ENCODE measurements around the gene FUNDC2. TPM values are rescaled to one million over a fixed set of nuclear protein-coding genes. Genes with fewer than 3 reads are reported as not detected.

Gene FUNDC2
- polyA plus RNA-seq, 2 of the 4 experiments (the other 2 are of a cell fraction) = 63.5 to 159 TPM

DNA sequence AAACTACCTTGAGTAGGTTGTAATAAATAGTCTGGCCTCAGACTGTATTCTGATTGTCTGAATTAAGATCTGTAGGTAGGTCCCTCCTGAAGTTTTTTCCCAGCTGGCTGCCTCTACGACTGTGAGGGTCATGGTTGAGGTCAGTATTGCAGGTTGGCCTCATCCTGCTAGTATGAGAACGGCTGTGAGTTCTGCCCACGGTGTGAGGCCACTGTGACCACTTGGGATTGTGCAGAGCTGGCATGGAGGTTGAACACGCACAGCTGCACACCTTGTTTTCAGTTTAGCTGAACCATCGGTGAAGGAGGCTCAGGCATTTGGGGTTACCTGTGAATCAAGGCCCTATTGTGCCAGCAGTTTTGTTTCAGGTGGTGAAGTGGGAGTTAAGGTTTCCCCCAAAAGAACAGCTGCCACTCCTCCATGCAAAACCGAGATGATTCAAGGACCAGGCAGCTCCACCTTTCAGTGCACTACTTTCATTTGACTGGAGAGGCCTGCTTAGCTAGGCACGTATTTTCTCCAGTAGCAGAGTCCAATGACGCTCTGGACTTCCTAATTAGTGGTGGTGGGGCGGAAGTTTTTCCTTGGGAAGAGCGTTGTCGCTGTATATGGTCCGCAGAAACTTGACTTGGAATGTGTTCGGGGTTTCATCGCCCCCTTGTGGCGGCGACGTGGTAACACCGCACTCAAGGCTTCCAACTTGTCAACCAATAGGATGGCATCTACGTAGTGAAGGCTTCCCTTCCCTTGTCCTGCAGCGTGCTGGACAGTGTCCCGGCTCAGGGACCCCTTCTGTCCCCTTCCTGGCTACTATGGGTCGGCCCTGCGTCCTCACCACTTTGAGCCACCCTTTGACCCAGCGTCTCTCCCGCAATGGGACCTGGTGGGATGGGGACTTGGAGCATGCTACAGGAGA, 30.5 kb downstream of the FUNDC2 start:
- whole genome bisulfite sequencing (ENCODE audit: missing lambda C conversion rate) = 14% methylated on average over 19 of the region's 25 CpGs
- FAIRE-seq (peak; percentile 99), DNase-seq (ENCODE audit: low read depth in 1 of 2, low spot score in 1 of 2) (peak; percentile 43 to 82), ATAC-seq (peak; percentile 93 to 97)
- Histone ChIP-seq H3K27ac (peak overlapping the region; percentile 8 to 69; a peak in 3 of 6 replicates), H3K4me2 (peak overlapping the region; percentile 72), H3K4me1 (peaks cover 27% of the 10 kb centered on the region), H3K4me3 (peak overlapping the region; percentile 25; the same call in 1 of the 3 replicates), H3K9me3 (no peaks in the 10 kb centered on the region)
- ChIA-PET CTCF (interaction anchor here (0.7 to 4.2 kb wide), 19 partner anchors 11 to 139 kb away, joined by 3 to 35 read pairs (median 5); partner anchors contain the start of genes CMC4, F8, FUNDC2 and MTCP1), POLR2A (interaction anchor here (2.2 kb wide), 1 partner anchor 30 kb away, joined by 7 read pairs; the partner anchor contains the start of gene FUNDC2)
- TF ChIP-seq SREBF2 (IDR thresholded peaks at IDR 0.05) = no peak
- no peak for TF ChIP-seq CBX8 (IDR thresholded peaks at IDR 0.05)
- peak; percentile 78 for TF ChIP-seq SMC3 (IDR thresholded peaks at IDR 0.05)
- TF ChIP-seq, protein P1, sequence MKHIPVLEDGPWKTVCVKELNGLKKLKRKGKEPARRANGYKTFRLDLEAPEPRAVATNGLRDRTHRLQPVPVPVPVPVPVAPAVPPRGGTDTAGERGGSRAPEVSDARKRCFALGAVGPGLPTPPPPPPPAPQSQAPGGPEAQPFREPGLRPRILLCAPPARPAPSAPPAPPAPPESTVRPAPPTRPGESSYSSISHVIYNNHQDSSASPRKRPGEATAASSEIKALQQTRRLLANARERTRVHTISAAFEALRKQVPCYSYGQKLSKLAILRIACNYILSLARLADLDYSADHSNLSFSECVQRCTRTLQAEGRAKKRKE (CRISPR knock-in tag; IDR thresholded peaks at IDR 0.05; ENCODE audit: low read depth) = no peak
- TF ChIP-seq JUN (IDR thresholded peaks at IDR 0.05) = no peak
- TF ChIP-seq, protein P2, sequence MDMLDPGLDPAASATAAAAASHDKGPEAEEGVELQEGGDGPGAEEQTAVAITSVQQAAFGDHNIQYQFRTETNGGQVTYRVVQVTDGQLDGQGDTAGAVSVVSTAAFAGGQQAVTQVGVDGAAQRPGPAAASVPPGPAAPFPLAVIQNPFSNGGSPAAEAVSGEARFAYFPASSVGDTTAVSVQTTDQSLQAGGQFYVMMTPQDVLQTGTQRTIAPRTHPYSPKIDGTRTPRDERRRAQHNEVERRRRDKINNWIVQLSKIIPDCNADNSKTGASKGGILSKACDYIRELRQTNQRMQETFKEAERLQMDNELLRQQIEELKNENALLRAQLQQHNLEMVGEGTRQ (IDR thresholded peaks at IDR 0.05) = no peak
- TF ChIP-seq CBX2 (IDR thresholded peaks at IDR 0.05; ENCODE audit: borderline replicate concordance, low read depth) = no peak
- TF ChIP-seq, protein P3, sequence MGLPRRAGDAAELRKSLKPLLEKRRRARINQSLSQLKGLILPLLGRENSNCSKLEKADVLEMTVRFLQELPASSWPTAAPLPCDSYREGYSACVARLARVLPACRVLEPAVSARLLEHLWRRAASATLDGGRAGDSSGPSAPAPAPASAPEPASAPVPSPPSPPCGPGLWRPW (IDR thresholded peaks at IDR 0.05) = no peak
- TF ChIP-seq ZNF302 (CRISPR knock-in tag; IDR thresholded peaks at IDR 0.05) = no peak
- TF ChIP-seq CHD2 (IDR thresholded peaks at IDR 0.05; ENCODE audit: low read length, partially characterized antibody) = no peak
- no peak for TF ChIP-seq KDM1A (IDR thresholded peaks at IDR 0.05; ENCODE audit: low read depth)
- TF ChIP-seq RAD21 (conservative IDR thresholded peaks at IDR 0.05 in 1 of 2, IDR thresholded peaks at IDR 0.05 in 1 of 2) = peak; percentile 69 to 71; a peak in 4 of 5 replicates
- TF ChIP-seq, protein P4, sequence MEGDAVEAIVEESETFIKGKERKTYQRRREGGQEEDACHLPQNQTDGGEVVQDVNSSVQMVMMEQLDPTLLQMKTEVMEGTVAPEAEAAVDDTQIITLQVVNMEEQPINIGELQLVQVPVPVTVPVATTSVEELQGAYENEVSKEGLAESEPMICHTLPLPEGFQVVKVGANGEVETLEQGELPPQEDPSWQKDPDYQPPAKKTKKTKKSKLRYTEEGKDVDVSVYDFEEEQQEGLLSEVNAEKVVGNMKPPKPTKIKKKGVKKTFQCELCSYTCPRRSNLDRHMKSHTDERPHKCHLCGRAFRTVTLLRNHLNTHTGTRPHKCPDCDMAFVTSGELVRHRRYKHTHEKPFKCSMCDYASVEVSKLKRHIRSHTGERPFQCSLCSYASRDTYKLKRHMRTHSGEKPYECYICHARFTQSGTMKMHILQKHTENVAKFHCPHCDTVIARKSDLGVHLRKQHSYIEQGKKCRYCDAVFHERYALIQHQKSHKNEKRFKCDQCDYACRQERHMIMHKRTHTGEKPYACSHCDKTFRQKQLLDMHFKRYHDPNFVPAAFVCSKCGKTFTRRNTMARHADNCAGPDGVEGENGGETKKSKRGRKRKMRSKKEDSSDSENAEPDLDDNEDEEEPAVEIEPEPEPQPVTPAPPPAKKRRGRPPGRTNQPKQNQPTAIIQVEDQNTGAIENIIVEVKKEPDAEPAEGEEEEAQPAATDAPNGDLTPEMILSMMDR (IDR thresholded peaks at IDR 0.05) = peak; percentile 77
- TF ChIP-seq HOXA7 (CRISPR knock-in tag; IDR thresholded peaks at IDR 0.05) = no peak
- TF ChIP-seq, protein P5, sequence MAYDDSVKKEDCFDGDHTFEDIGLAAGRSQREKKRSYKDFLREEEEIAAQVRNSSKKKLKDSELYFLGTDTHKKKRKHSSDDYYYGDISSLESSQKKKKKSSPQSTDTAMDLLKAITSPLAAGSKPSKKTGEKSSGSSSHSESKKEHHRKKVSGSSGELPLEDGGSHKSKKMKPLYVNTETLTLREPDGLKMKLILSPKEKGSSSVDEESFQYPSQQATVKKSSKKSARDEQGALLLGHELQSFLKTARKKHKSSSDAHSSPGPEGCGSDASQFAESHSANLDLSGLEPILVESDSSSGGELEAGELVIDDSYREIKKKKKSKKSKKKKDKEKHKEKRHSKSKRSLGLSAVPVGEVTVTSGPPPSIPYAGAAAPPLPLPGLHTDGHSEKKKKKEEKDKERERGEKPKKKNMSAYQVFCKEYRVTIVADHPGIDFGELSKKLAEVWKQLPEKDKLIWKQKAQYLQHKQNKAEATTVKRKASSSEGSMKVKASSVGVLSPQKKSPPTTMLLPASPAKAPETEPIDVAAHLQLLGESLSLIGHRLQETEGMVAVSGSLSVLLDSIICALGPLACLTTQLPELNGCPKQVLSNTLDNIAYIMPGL (CRISPR knock-in tag; IDR thresholded peaks at IDR 0.05; ENCODE audit: borderline replicate concordance) = no peak
- TF ChIP-seq, protein P6, sequence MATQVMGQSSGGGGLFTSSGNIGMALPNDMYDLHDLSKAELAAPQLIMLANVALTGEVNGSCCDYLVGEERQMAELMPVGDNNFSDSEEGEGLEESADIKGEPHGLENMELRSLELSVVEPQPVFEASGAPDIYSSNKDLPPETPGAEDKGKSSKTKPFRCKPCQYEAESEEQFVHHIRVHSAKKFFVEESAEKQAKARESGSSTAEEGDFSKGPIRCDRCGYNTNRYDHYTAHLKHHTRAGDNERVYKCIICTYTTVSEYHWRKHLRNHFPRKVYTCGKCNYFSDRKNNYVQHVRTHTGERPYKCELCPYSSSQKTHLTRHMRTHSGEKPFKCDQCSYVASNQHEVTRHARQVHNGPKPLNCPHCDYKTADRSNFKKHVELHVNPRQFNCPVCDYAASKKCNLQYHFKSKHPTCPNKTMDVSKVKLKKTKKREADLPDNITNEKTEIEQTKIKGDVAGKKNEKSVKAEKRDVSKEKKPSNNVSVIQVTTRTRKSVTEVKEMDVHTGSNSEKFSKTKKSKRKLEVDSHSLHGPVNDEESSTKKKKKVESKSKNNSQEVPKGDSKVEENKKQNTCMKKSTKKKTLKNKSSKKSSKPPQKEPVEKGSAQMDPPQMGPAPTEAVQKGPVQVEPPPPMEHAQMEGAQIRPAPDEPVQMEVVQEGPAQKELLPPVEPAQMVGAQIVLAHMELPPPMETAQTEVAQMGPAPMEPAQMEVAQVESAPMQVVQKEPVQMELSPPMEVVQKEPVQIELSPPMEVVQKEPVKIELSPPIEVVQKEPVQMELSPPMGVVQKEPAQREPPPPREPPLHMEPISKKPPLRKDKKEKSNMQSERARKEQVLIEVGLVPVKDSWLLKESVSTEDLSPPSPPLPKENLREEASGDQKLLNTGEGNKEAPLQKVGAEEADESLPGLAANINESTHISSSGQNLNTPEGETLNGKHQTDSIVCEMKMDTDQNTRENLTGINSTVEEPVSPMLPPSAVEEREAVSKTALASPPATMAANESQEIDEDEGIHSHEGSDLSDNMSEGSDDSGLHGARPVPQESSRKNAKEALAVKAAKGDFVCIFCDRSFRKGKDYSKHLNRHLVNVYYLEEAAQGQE (IDR thresholded peaks at IDR 0.05) = peak; percentile 57; the same call in 1 of the 2 replicates
- no peak for TF ChIP-seq TFCP2L1 (CRISPR knock-in tag; IDR thresholded peaks at IDR 0.05)
- TF ChIP-seq HDAC2 (IDR thresholded peaks at IDR 0.05) = no peak
- TF ChIP-seq NPAS2 (CRISPR knock-in tag; IDR thresholded peaks at IDR 0.05; ENCODE audit: borderline replicate concordance) = no peak
- TF ChIP-seq RCOR1 (IDR thresholded peaks at IDR 0.05; ENCODE audit: low read depth, low read length) = no peak
- no peak for TF ChIP-seq ZSCAN20 (CRISPR knock-in tag; IDR thresholded peaks at IDR 0.05)
- no peak for TF ChIP-seq RFX5 (IDR thresholded peaks at IDR 0.05)
- TF ChIP-seq, protein P7, sequence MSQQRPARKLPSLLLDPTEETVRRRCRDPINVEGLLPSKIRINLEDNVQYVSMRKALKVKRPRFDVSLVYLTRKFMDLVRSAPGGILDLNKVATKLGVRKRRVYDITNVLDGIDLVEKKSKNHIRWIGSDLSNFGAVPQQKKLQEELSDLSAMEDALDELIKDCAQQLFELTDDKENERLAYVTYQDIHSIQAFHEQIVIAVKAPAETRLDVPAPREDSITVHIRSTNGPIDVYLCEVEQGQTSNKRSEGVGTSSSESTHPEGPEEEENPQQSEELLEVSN (IDR thresholded peaks at IDR 0.05; ENCODE audit: borderline replicate concordance, low read depth) = no peak
- no peak for TF ChIP-seq MAFK (IDR thresholded peaks at IDR 0.05; ENCODE audit: partially characterized antibody)
- TF ChIP-seq POLR2AphosphoS2 (conservative IDR thresholded peaks at IDR 0.05; ENCODE audit: low read length) = no peak
- no peak for TF ChIP-seq NR3C1 (IDR thresholded peaks at IDR 0.05)
- TF ChIP-seq JUNB (IDR thresholded peaks at IDR 0.05) = no peak
- no peak for TF ChIP-seq EHF (CRISPR knock-in tag; IDR thresholded peaks at IDR 0.05)
- TF ChIP-seq ZC3H11A (IDR thresholded peaks at IDR 0.05) = no peak
- TF ChIP-seq FOXS1 (CRISPR knock-in tag; IDR thresholded peaks at IDR 0.05) = no peak
